ENCODE results near the gene SLC24A3.

DNA sequence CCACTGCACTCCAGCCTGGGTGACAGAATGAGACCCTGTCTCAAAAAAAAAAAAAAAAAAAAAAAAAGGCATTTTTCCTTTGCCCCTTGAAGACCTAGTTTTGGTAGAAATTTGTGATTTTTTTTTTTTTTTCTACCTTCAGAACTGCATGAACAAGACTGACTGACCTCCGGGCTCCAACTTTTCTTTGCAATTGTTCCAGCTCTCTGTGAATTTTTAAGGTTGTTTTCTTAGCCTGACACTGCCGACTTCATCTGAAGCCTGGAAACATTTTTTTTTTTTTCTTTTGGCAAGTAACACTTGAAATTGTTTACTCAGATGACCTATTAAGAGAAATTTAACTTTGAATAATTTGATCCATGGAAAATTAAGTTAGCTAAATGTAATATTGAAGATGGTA is 73.0 kb downstream of the SLC24A3 start:
- TF ChIP-seq, protein P1, sequence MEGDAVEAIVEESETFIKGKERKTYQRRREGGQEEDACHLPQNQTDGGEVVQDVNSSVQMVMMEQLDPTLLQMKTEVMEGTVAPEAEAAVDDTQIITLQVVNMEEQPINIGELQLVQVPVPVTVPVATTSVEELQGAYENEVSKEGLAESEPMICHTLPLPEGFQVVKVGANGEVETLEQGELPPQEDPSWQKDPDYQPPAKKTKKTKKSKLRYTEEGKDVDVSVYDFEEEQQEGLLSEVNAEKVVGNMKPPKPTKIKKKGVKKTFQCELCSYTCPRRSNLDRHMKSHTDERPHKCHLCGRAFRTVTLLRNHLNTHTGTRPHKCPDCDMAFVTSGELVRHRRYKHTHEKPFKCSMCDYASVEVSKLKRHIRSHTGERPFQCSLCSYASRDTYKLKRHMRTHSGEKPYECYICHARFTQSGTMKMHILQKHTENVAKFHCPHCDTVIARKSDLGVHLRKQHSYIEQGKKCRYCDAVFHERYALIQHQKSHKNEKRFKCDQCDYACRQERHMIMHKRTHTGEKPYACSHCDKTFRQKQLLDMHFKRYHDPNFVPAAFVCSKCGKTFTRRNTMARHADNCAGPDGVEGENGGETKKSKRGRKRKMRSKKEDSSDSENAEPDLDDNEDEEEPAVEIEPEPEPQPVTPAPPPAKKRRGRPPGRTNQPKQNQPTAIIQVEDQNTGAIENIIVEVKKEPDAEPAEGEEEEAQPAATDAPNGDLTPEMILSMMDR (IDR thresholded peaks at IDR 0.05; ENCODE audit: low read depth, low read length): no peak
- TF ChIP-seq POLR2A (IDR thresholded peaks at IDR 0.05; ENCODE audit: extremely low read depth, insufficient read length): no peak

Measured in NB4 (cell line).